ENCODE measurements around the gene CFAP20DC. TPM values are rescaled to one million over a fixed set of nuclear protein-coding genes. Genes with fewer than 3 reads are reported as not detected.

The CFAP20DC gene
- total RNA-seq, 3 donors from 2014 or later (not counting 1 experiment from before 2014, with no cell fraction given): 0.09 to 0.20 (median 0.18) TPM

- no peaks in the 10 kb centered on the region for H3K9me3 ChIP-seq (ENCODE audit: control insufficient read depth, insufficient read depth, low read length)
- no peak for TF ChIP-seq CTCF (IDR thresholded peaks at IDR 0.05)
- peaks cover 17 to 21% of the 10 kb centered on the region in 2 donors for H3K27me3 Mint-ChIP-seq (ENCODE audit: low read depth in 2 of 2)
- H3K36me3 Mint-ChIP-seq: no peaks in the 10 kb centered on the region
- intact Hi-C loops (cut with micrococcal nuclease): no loop called here
- DNase-seq: no peak
- WGBS (ENCODE audit: insufficient coverage): 15% methylated on average over 2 of the region's 2 CpGs
- H3K27ac Mint-ChIP-seq: no peak overlapping the region
- no peak for ATAC-seq
- H3K27ac ChIP-seq (ENCODE audit: low read length): no peak overlapping the region
- H3K9me3 Mint-ChIP-seq: peaks cover 0 to 3% of the 10 kb centered on the region in 2 donors
- H3K27me3 ChIP-seq (ENCODE audit: control insufficient read depth, insufficient read depth, low read length): peaks cover 4% of the 10 kb centered on the region
- no peaks in the 10 kb centered on the region for H3K36me3 ChIP-seq (ENCODE audit: control insufficient read depth, insufficient read depth, low read length)
- H3K4me3 Mint-ChIP-seq: no peak overlapping the region
- H3K4me1 Mint-ChIP-seq: no peaks in the 10 kb centered on the region
- H3K4me3 ChIP-seq (ENCODE audit: low read length): no peak overlapping the region
- H3K4me1 ChIP-seq (ENCODE audit: control insufficient read depth, insufficient read depth, low read length): no peaks in the 10 kb centered on the region
Observed at GRCh38 chr3:59069838-59070237, 20.0 kb upstream of the CFAP20DC start.

- Histone ChIP-seq H3K36me3 (ENCODE audit: control insufficient read depth, insufficient read depth, low read length) (no peaks in the 10 kb centered on the region), H3K27ac (ENCODE audit: low read length) (no peak overlapping the region), H3K9me3 (ENCODE audit: control insufficient read depth, insufficient read depth, low read length) (no peaks in the 10 kb centered on the region), H3K4me3 (ENCODE audit: low read length) (no peak overlapping the region), H3K4me1 (ENCODE audit: control insufficient read depth, insufficient read depth, low read length) (no peaks in the 10 kb centered on the region), H3K27me3 (ENCODE audit: control insufficient read depth, insufficient read depth, low read length) (no peaks in the 10 kb centered on the region)
- H3K36me3 Mint-ChIP-seq: no peaks in the 10 kb centered on the region
- TF ChIP-seq CTCF (IDR thresholded peaks at IDR 0.05): no peak
- H3K27ac Mint-ChIP-seq: no peak overlapping the region
- H3K9me3 Mint-ChIP-seq: peaks cover 0 to 1% of the 10 kb centered on the region in 2 donors
- no peak for DNase-seq
- H3K4me1 Mint-ChIP-seq: no peaks in the 10 kb centered on the region
- peaks cover 24 to 40% of the 10 kb centered on the region in 2 donors for H3K27me3 Mint-ChIP-seq (ENCODE audit: low read depth in 2 of 2)
- H3K4me3 Mint-ChIP-seq: no peak overlapping the region
- intact Hi-C loops (cut with micrococcal nuclease): no loop called here
- WGBS (ENCODE audit: insufficient coverage): 71% methylated on average over 5 of the region's 7 CpGs
- no peak for ATAC-seq
Observed at GRCh38 chr3:59065240-59065639, 15.4 kb upstream of the CFAP20DC start.

GRCh38 chr3:59064728-59065127 is 14.9 kb upstream of the CFAP20DC start:
- H3K27me3 Mint-ChIP-seq (ENCODE audit: low read depth in 2 of 2): peaks cover 24 to 40% of the 10 kb centered on the region in 2 donors
- H3K27me3 ChIP-seq (ENCODE audit: control insufficient read depth, insufficient read depth, low read length): no peaks in the 10 kb centered on the region
- ATAC-seq (no peak), DNase-seq (no peak)
- no peak for TF ChIP-seq CTCF (IDR thresholded peaks at IDR 0.05)
- no peak overlapping the region for H3K27ac ChIP-seq (ENCODE audit: low read length)
- H3K4me3 ChIP-seq (ENCODE audit: low read length): no peak overlapping the region
- H3K36me3 ChIP-seq (ENCODE audit: control insufficient read depth, insufficient read depth, low read length): no peaks in the 10 kb centered on the region
- H3K9me3 ChIP-seq (ENCODE audit: control insufficient read depth, insufficient read depth, low read length): no peaks in the 10 kb centered on the region
- 96% methylated on average over 3 of the region's 3 CpGs for WGBS (ENCODE audit: insufficient coverage)
- no peak overlapping the region for H3K27ac Mint-ChIP-seq
- no peaks in the 10 kb centered on the region for H3K4me1 Mint-ChIP-seq
- H3K4me1 ChIP-seq (ENCODE audit: control insufficient read depth, insufficient read depth, low read length): no peaks in the 10 kb centered on the region
- no peak overlapping the region for H3K4me3 Mint-ChIP-seq
- intact Hi-C loops (cut with micrococcal nuclease): no loop called here
- H3K9me3 Mint-ChIP-seq: no peaks in the 10 kb centered on the region
- H3K36me3 Mint-ChIP-seq: no peaks in the 10 kb centered on the region

GRCh38 chr3:59064276-59064675 is 14.5 kb upstream of the CFAP20DC start:
- Mint-ChIP-seq H3K4me3 (no peak overlapping the region), H3K36me3 (no peaks in the 10 kb centered on the region), H3K4me1 (no peaks in the 10 kb centered on the region), H3K27ac (no peak overlapping the region), H3K9me3 (no peaks in the 10 kb centered on the region), H3K27me3 (ENCODE audit: low read depth in 2 of 2) (peaks cover 21 to 39% of the 10 kb centered on the region in 2 donors)
- H3K4me1 ChIP-seq (ENCODE audit: control insufficient read depth, insufficient read depth, low read length): no peaks in the 10 kb centered on the region
- DNase-seq (no peak), ATAC-seq (no peak)
- no peak overlapping the region for H3K27ac ChIP-seq (ENCODE audit: low read length)
- intact Hi-C loops (cut with micrococcal nuclease): no loop called here
- WGBS (ENCODE audit: insufficient coverage): 91% methylated on average over 2 of the region's 2 CpGs
- H3K9me3 ChIP-seq (ENCODE audit: control insufficient read depth, insufficient read depth, low read length): no peaks in the 10 kb centered on the region
- H3K36me3 ChIP-seq (ENCODE audit: control insufficient read depth, insufficient read depth, low read length): no peaks in the 10 kb centered on the region
- no peaks in the 10 kb centered on the region for H3K27me3 ChIP-seq (ENCODE audit: control insufficient read depth, insufficient read depth, low read length)
- H3K4me3 ChIP-seq (ENCODE audit: low read length): no peak overlapping the region
- TF ChIP-seq CTCF (IDR thresholded peaks at IDR 0.05): no peak
